AG04450 (cell line): ENCODE data around the gene CYSTM1. TPM values are rescaled to one million over a fixed set of nuclear protein-coding genes. Genes with fewer than 3 reads are reported as not detected.
A peak's percentile ranks its signal among the peaks of the same experiment; 100 is the strongest.

ENCODE experiments used
- CTCF ChIA-PET: fragments of 300-600, 350-600 bp; formaldehyde crosslinking; extraction: SDS; loops from one replicate; lab custom pipeline; 2022; ENCODE audit warnings: antibody characterized with exemption, inconsistent platforms; lab: Charles Lee
- POLR2A ChIA-PET: fragments of 350-600 bp; formaldehyde crosslinking; extraction: SDS; loops from one replicate; lab custom pipeline; 2021; ENCODE audit warnings: antibody characterized with exemption, inconsistent platforms; lab: Yijun Ruan, JAX
- DNase-seq: peaks from one replicate; pipeline ENCODE4 v3.0.0-alpha.2; 2011; ENCODE audit warnings: low read depth, low spot score
- H3K27ac ChIP-seq: one replicate; pipeline ENCODE4 v1.5.1; 2012; ENCODE audit warnings: low read depth, low read length, control low read depth
- H3K27me3 ChIP-seq: one replicate; pipeline ENCODE4 v1.6.0; 2012; ENCODE audit warnings: low read length; ENCODE audit not compliant: control insufficient read depth, insufficient read depth
- H3K4me3 ChIP-seq: 2 replicates; pipeline ENCODE4 v1.5.1; 2011; ENCODE audit warnings: mild to moderate bottlenecking, low read depth, low read length, control low read depth
- H3K9me3 ChIP-seq: 2 replicates; pipeline ENCODE4 v1.5.1; 2012; ENCODE audit warnings: low read length; ENCODE audit not compliant: control insufficient read depth, insufficient read depth
- CTCF ChIP-seq: IDR thresholded peaks from 2 replicates; pipeline ENCODE4 v1.5.1; 2011; ENCODE audit warnings: low read depth, low read length, control low read depth, inconsistent platforms
- polyA plus RNA-seq: library from polyadenylated mRNA; depleted of rRNA; stranded (reverse); fragments of >200 nt; gene quantifications from 2 replicates; pipeline ENCODE4 v1.2.3, GENCODE V29; 2011

The CYSTM1 gene
- polyA plus RNA-seq, 1 experiment = 13.1 TPM

- TF ChIP-seq CTCF = no peak
- DNase-seq = no peak
- Histone ChIP-seq H3K4me3 (no peak overlapping the region), H3K27ac (no peak overlapping the region), H3K9me3 (no peaks in the 10 kb centered on the region), H3K27me3 (no peaks in the 10 kb centered on the region)
- CTCF ChIA-PET = interaction anchor here (0.6 to 8.2 kb wide), 8 partner anchors 13 to 107 kb away, joined by 3 to 98 read pairs (median 4); partner anchors contain the start of gene HBEGF
- POLR2A ChIA-PET = interaction anchor here (0.6 kb wide), 1 partner anchor 45 kb away, joined by 4 read pairs; no protein-coding TSS in a partner anchor
Measured at GRCh38 chr5:140256726-140257125, 81.7 kb downstream of the CYSTM1 start.

- CTCF ChIA-PET = interaction anchor here (1.1 to 8.2 kb wide), 5 partner anchors 14 to 101 kb away, joined by 3 to 98 read pairs (median 5); partner anchors contain the start of gene HBEGF
Measured at GRCh38 chr5:140258016-140258415, 83.0 kb downstream of the CYSTM1 start.

GRCh38 chr5:140258873-140259272 is 83.9 kb downstream of the CYSTM1 start:
- CTCF ChIA-PET = interaction anchor here (1.3 to 8.2 kb wide), 4 partner anchors 15 to 100 kb away, joined by 3 to 98 read pairs (median 28); partner anchors contain the start of gene HBEGF
- H3K27ac ChIP-seq = no peak overlapping the region
- POLR2A ChIA-PET = no interaction called here

More at GRCh38 chr5:140258016-140258415, 83.0 kb downstream of the CYSTM1 start:
- no peak for DNase-seq
- no peak for TF ChIP-seq CTCF
- Histone ChIP-seq H3K9me3 (no peaks in the 10 kb centered on the region), H3K27me3 (no peaks in the 10 kb centered on the region), H3K4me3 (no peak overlapping the region), H3K27ac (peak overlapping the region; percentile 49)
- POLR2A ChIA-PET = interaction anchor here (0.7 to 1.1 kb wide), 3 partner anchors 45 to 1058 kb away, joined by 4 to 7 read pairs (median 6); partner anchors contain the start of genes HBEGF and PFDN1

GRCh38 chr5:140259500-140259899 is 84.5 kb downstream of the CYSTM1 start:
- CTCF ChIA-PET = interaction anchor here (1.0 to 8.2 kb wide), 6 partner anchors 15 to 113 kb away, joined by 3 to 98 read pairs (median 3); partner anchors contain the start of gene HBEGF
- no peak for TF ChIP-seq CTCF

More at GRCh38 chr5:140258873-140259272, 83.9 kb downstream of the CYSTM1 start:
- DNase-seq = no peak
- no peaks in the 10 kb centered on the region for H3K9me3 ChIP-seq
- H3K27me3 ChIP-seq = no peaks in the 10 kb centered on the region
- no peak overlapping the region for H3K4me3 ChIP-seq
- no peak for TF ChIP-seq CTCF

GRCh38 chr5:140260089-140260656 is 85.2 kb downstream of the CYSTM1 start:
- TF ChIP-seq CTCF = no peak
- Histone ChIP-seq H3K27ac (no peak overlapping the region), H3K4me3 (no peak overlapping the region), H3K27me3 (no peaks in the 10 kb centered on the region), H3K9me3 (no peaks in the 10 kb centered on the region)
- DNase-seq = no peak
- ChIA-PET POLR2A (no interaction called here), CTCF (interaction anchor here (1.0 to 8.2 kb wide), 8 partner anchors 16 to 113 kb away, joined by 3 to 98 read pairs (median 3); partner anchors contain the start of gene HBEGF)

More at GRCh38 chr5:140259500-140259899, 84.5 kb downstream of the CYSTM1 start:
- POLR2A ChIA-PET = no interaction called here
- H3K9me3 ChIP-seq = no peaks in the 10 kb centered on the region
- no peak overlapping the region for H3K4me3 ChIP-seq
- no peak overlapping the region for H3K27ac ChIP-seq
- no peak for DNase-seq
- H3K27me3 ChIP-seq = no peaks in the 10 kb centered on the region
